GM19463 (cell line): ENCODE results near the gene LYRM2.
A peak's percentile ranks its signal among the peaks of the same experiment; 100 is the strongest.

ENCODE experiments used
- ATAC-seq: cut with Tn5 transposase; IDR thresholded peaks from one replicate; pipeline ENCODE4 v1.9.1; 2021; ENCODE audit warnings: mild to moderate bottlenecking, moderate library complexity; ENCODE audit not compliant: unreplicated experiment

The LYRM2 gene

DNA sequence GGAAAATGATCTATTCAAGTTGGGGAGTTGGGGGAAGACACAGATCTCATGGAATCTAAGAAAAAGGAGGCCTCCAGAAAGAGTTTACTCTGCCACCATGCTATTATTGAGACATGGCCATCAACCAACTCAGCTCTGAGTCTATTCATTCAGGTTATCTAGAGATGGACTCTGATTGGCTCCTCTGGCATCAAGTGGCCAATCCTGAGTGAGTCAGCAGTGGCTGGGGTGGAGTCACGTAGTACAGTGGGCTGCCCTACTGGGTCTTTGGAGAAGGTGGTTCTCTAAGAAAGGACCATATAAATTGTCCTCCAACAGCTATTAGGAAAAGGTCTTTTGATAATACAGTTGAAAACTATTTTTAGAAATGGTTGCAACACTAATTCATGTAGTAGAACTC is 42.1 kb downstream of the LYRM2 start:
- ATAC-seq = no peak

GRCh38 chr6:89596056-89596455 is 42.5 kb downstream of the LYRM2 start:
- peak; percentile 98 for ATAC-seq

- ATAC-seq = no peak
Observed at GRCh38 chr6:89591745-89592144, 46.8 kb downstream of the LYRM2 start.

GRCh38 chr6:89590133-89590532 is 48.4 kb downstream of the LYRM2 start:
- no peak for ATAC-seq

- ATAC-seq = no peak
Observed at GRCh38 chr6:89589297-89590025, 49.1 kb downstream of the LYRM2 start.

DNA sequence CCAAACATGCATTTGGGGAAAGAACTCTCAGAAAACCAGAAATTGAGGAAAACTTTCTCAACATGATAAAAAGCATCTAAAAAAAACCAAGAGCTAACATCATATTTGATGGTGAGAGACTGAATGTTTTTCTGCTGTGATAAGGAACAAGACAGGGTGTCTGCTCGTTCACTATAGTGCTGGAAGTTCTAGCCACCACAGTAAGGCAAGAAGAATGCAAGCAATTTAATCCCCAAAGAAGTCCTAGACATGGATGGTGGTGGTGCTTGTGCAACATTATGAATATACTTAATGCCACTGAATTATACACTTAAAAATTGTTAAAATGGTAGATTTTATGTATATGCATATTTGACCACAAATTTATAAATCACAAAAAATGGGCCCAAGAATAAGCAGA is 53.4 kb downstream of the LYRM2 start:
- no peak for ATAC-seq

DNA sequence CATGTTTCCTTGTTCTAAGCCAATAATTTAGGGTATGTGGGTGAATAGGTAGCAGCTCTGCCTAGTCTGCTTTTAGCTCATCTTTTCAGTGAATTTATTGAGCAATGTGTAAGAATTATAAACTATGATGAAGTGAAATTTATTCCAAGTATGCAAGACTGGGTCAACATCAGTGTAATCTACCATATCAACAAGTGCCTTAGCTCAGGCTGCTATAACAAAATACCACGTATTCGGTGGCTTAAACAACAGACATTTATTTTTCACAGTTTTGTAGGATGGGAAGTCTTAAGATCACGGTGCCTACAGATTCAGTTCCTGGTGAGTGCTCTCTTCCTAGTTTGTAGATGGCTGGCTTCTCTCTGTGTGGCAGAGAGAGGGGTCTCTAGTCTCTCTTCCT is 54.0 kb downstream of the LYRM2 start:
- ATAC-seq = no peak

DNA sequence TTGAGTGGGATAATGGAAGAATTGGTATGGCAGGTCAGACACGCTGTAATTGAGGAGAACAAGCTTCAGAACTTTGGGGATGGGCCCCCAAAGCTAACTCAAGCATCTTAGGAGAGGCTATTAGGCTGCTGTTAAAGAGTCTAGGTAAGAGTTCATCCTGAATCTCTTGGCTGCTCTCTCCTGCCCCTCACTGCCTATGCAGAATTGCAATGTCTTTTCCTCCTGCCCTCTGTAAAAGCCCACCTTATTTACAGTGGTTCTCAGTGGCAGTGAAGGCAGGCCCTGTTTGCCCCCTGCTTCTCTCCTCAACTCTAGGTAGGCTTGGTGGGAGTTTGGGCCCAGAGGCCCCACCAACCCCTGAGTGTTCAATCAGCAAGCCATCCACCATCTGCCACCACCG is 55.0 kb downstream of the LYRM2 start:
- no peak for ATAC-seq

- ATAC-seq = no peak
Observed at GRCh38 chr6:89582669-89583325, 55.8 kb downstream of the LYRM2 start.

GRCh38 chr6:89581689-89582088 is 56.9 kb downstream of the LYRM2 start:
- ATAC-seq = no peak

DNA sequence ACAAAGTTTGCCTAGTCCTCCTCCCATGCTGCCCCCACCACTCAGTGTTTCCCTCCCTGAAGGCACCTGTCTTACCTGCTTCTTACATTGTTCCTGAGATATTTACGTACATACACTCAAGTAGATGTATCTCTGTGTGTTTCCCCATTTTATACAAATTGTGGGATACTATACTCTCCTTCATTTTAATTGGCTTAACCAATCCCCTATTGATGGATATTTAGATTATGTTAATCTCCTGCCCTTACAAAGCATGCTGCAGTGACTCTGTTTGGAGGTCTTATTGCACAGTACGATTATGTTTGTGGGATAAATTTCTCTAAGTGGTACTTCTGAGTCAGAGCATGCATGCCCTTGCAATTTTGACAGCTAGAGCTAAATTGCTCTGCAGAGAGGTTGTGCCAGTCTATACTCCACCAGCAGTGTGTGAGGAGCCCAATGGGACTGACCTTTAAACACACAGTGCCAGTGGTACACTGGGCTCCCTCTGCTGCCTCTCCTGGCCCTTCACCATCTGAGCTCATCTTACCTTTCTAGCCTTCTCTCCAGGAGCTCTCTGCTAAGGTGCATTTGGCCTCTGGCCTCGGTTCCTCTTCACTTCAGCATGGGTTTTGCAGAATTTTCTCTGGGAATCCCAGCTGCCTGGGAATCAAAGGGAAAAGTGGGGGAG is 57.4 kb downstream of the LYRM2 start:
- ATAC-seq = no peak

GRCh38 chr6:89575562-89575960 is 63.0 kb downstream of the LYRM2 start:
- ATAC-seq = no peak

GRCh38 chr6:89574910-89575561 is 63.5 kb downstream of the LYRM2 start:
- no peak for ATAC-seq

GRCh38 chr6:89567630-89568390 is 70.7 kb downstream of the LYRM2 start:
- ATAC-seq = no peak

- ATAC-seq = no peak
Observed at GRCh38 chr6:89566930-89567629, 71.5 kb downstream of the LYRM2 start.

DNA sequence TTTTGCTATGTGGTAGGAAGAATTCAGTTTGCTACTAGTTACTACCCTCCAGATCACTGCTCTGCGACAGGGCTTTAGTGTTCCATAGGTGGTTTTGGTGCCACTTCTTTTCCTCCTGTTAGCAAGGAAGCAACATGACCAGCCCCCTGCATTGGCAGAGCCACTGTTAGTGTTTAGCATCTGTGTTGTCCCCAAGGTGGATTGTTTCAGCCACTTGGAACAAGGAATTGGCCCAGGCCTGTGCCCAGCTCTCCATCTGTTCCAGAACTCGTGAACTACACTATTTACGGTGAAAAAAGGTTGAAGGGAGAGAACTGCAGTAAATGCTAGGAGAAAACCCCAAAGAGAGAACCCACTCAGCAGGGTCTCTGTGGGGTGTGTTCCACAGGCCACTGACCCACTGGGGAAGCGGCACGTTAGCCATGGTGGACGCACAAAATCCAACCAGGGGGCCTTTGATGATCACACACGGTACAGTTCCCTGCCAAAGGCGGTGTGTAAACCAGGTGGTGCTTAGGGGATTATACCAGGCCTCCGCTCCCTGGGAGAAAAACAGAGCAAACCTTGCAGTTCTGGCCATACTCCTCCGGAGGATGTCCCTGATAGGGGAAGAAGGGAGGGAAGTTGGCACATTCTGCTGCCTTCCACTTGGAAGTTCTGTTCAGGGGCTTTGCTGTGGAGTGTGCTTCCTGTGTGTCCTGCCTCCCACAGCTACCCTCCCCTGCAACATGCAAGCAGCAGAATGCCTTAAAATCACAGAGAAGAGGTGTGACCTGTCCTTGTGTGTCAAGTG is 72.3 kb downstream of the LYRM2 start:
- no peak for ATAC-seq

DNA sequence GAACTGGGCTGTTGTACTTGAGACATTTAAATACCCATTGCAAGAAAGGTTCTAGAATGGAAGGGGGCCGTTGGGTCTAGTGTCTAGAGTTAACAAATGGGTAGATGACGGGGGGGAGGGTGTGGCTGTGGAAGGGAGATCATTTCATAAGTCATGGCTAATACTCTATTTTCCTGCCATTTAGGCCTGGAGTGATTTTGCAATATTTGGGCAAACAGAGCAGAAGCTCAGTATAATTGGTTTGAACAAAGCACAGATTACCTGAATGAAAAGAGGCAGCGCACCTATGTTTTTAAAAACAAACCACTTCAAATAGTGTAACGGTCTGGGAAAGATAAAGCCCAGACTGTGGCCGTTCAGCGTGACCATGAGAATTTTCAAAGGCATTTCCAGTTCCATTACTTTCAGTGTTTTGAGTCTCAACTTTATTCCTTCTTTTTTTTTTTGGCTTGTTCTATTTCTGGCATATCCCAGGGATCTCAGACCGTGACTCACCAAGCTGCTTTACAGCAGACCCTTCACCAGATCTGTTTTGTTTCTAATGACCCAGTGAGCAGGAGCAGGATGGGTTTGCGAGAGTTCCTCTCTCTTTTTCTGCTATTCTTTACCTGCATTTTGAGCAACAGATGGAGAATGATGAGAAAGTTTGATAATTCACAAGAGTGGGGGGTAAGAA is 73.7 kb downstream of the LYRM2 start:
- no peak for ATAC-seq

DNA sequence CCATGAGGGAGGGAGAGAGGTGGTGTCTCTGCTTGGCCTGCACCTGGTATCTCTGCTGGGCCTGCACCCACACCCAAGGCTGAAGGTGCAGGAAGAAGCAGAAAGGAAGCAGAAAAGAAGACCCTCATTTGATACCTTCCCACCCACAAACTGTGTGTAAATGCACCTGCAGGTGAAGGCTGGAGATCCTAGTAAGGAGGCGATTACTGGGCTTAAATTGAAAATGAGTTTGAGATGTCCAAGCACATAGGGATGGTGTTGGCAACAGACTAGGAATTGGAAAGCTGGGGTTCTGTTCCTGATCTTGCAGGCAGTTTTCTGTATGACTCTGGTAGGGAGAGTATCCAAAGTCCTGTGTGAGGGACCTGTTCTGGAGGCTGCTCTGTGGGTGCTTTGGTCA is 74.7 kb downstream of the LYRM2 start:
- ATAC-seq = no peak
